ENCODE results near the gene PRRT4. TPM values are rescaled to one million over a fixed set of nuclear protein-coding genes. Genes with fewer than 3 reads are reported as not detected.

PRRT4 gene
- total RNA-seq: not detected in 2 replicates

GRCh38 chr7:128361411-128362379 lies at the start of gene PRRT4:
Gene PRRT4, minus strand, starts transcription at chr7:128361690.
- intact Hi-C loops (cut with micrococcal nuclease): loop anchor here (1.0 to 2.0 kb wide), 2 partner anchors 13 to 18 kb away; partner anchors contain the start of gene RBM28

- intact Hi-C loops (cut with micrococcal nuclease): loop anchor here (1.0 to 2.0 kb wide), 6 partner anchors 12 to 452 kb away; partner anchors contain the start of genes ATP6V1F, CALU and HILPDA
Measured at GRCh38 chr7:128410451-128410753, 48.9 kb upstream of the PRRT4 start.

- intact Hi-C loops (cut with micrococcal nuclease): loop anchor here (1.0 to 5.0 kb wide), 10 partner anchors 12 to 823 kb away; partner anchors contain the start of genes AHCYL2, ARF5, ATP6V1F and CALU
Measured at GRCh38 chr7:128409596-128410450, 48.3 kb upstream of the PRRT4 start, which contains the start of gene IMPDH1. Gene IMPDH1, minus strand, starts transcription at chr7:128409982. Its CDS starts 81 bp downstream, at chr7:128409901.

GRCh38 chr7:128408709-128409595 lies 47.5 kb upstream of the PRRT4 start:
- intact Hi-C loops (cut with micrococcal nuclease): loop anchor here (1.0 to 5.0 kb wide), 4 partner anchors 66 to 822 kb away; partner anchors contain the start of genes AHCYL2, ARF5, GCC1 and RBM28

- intact Hi-C loops (cut with micrococcal nuclease): loop anchor here (2.0 to 5.0 kb wide), 3 partner anchors 124 to 821 kb away; partner anchors contain the start of genes AHCYL2, ARF5 and GCC1
Measured at GRCh38 chr7:128407751-128408708, 46.5 kb upstream of the PRRT4 start.

- intact Hi-C loops (cut with micrococcal nuclease): loop anchor here (5.0 kb wide), 2 partner anchors 125 to 820 kb away; partner anchors contain the start of genes ARF5 and GCC1
Measured at GRCh38 chr7:128407233-128407589, 45.7 kb upstream of the PRRT4 start.

GRCh38 chr7:128406314-128407232 lies 45.1 kb upstream of the PRRT4 start:
- intact Hi-C loops (cut with micrococcal nuclease): loop anchor here (5.0 kb wide), 2 partner anchors 126 to 819 kb away; partner anchors contain the start of genes ARF5 and GCC1

GRCh38 chr7:128405471-128406313 lies 44.2 kb upstream of the PRRT4 start:
- intact Hi-C loops (cut with micrococcal nuclease): loop anchor here (1.0 to 5.0 kb wide), 4 partner anchors 54 to 818 kb away; partner anchors contain the start of genes ARF5, GCC1 and RBM28

- intact Hi-C loops (cut with micrococcal nuclease): loop anchor here (1.0 to 5.0 kb wide), 4 partner anchors 54 to 818 kb away; partner anchors contain the start of genes ARF5, GCC1 and RBM28
Measured at GRCh38 chr7:128404886-128405470, 43.5 kb upstream of the PRRT4 start.

- intact Hi-C loops (cut with micrococcal nuclease): no loop called here
Measured at GRCh38 chr7:128404143-128404681, 42.7 kb upstream of the PRRT4 start.

GRCh38 chr7:128403676-128404075 lies 42.2 kb upstream of the PRRT4 start:
- intact Hi-C loops (cut with micrococcal nuclease): no loop called here

- intact Hi-C loops (cut with micrococcal nuclease): no loop called here
Measured at GRCh38 chr7:128402356-128402755, 40.9 kb upstream of the PRRT4 start.

GRCh38 chr7:128400566-128400965 lies 39.1 kb upstream of the PRRT4 start:
- intact Hi-C loops (cut with micrococcal nuclease): no loop called here

- intact Hi-C loops (cut with micrococcal nuclease): no loop called here
Measured at GRCh38 chr7:128399991-128400390, 38.5 kb upstream of the PRRT4 start.

- intact Hi-C loops (cut with micrococcal nuclease): loop anchor here (1.0 kb wide), 3 partner anchors 12 to 63 kb away; no protein-coding TSS in a partner anchor
Measured at GRCh38 chr7:128398841-128399135, 37.3 kb upstream of the PRRT4 start.

Data from T-helper 1 cell treated with Interleukin-12 subunit alpha and Interleukin-12 subunit beta and Interleukin-4 antibody, amounts not matched to agents 30 ng/mL and 1 ng/mL, for 36 hours (primary cell).